ENCODE measurements around the gene PTPRN2. TPM values are rescaled to one million over a fixed set of nuclear protein-coding genes. Genes with fewer than 3 reads are reported as not detected.

The PTPRN2 gene
- total RNA-seq, 1 experiment from 2014 or later, result 2.1 TPM

DNA sequence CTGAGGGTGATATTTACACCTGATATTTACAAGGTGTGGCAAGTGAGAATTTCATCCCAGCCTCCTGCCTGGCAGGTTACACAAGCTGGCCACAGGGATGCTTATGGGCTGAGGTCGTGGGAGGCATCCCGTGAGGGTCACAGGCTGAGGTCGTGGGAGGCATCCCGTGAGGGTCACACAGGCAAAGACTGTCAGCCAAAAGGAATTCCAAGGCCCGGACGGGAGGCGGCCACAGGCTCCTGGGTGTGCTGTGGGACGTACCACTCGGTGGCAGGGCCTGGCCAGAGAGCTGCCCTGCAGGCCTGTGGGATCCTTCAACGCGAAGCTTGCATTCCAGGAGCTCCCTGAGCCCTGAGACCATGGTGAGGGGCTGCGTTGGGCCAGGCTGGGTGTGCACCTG lies 790.3 kb downstream of the PTPRN2 start:
- BruUV-seq (replicated peaks), result no TSS peak
- CTCF ChIA-PET, result no interaction called here
- RAD21 ChIA-PET (ENCODE audit: low non-redundant PET in 1 of 2, low total read pairs in 2 of 2, uncharacterized antibody in 2 of 2, unreplicated experiment in 2 of 2), result no interaction called here
- DNase-seq (ENCODE audit: low read depth, low spot score) (no peak), ATAC-seq (no peak)
- POLR2A ChIA-PET, result no interaction called here
- TF ChIP-seq ELF1 (IDR thresholded peaks at IDR 0.05; ENCODE audit: borderline replicate concordance, low read depth) (no peak), CBX3 (IDR thresholded peaks at IDR 0.05; ENCODE audit: low read depth) (no peak), SRF (IDR thresholded peaks at IDR 0.05; ENCODE audit: low read depth) (no peak), POLR2A (IDR thresholded peaks at IDR 0.05; ENCODE audit: borderline replicate concordance, extremely low read depth, insufficient read depth, insufficient read length) (no peak), FOSL1 (IDR thresholded peaks at IDR 0.05; ENCODE audit: low read depth) (no peak), CEBPB (IDR thresholded peaks at IDR 0.05; ENCODE audit: low read depth) (no peak), SIN3A (IDR thresholded peaks at IDR 0.05; ENCODE audit: low read depth) (no peak), SP1 (IDR thresholded peaks at IDR 0.05; ENCODE audit: low read depth) (no peak), TCF7L2 (IDR thresholded peaks at IDR 0.05; ENCODE audit: borderline replicate concordance, extremely low read depth, insufficient read depth, insufficient read length) (no peak), JUND (IDR thresholded peaks at IDR 0.05) (no peak), RAD21 (IDR thresholded peaks at IDR 0.05; ENCODE audit: low read depth) (no peak), ZNF274 (IDR thresholded peaks at IDR 0.05; ENCODE audit: low read depth, low read length) (no peak), EZH2 (IDR thresholded peaks at IDR 0.05) (no peak), EZH2phosphoT487 (IDR thresholded peaks at IDR 0.05; ENCODE audit: borderline replicate concordance) (no peak), ZFX (IDR thresholded peaks at IDR 0.05) (no peak)
- TF ChIP-seq, protein P1, sequence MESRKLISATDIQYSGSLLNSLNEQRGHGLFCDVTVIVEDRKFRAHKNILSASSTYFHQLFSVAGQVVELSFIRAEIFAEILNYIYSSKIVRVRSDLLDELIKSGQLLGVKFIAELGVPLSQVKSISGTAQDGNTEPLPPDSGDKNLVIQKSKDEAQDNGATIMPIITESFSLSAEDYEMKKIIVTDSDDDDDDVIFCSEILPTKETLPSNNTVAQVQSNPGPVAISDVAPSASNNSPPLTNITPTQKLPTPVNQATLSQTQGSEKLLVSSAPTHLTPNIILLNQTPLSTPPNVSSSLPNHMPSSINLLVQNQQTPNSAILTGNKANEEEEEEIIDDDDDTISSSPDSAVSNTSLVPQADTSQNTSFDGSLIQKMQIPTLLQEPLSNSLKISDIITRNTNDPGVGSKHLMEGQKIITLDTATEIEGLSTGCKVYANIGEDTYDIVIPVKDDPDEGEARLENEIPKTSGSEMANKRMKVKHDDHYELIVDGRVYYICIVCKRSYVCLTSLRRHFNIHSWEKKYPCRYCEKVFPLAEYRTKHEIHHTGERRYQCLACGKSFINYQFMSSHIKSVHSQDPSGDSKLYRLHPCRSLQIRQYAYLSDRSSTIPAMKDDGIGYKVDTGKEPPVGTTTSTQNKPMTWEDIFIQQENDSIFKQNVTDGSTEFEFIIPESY (IDR thresholded peaks at IDR 0.05; ENCODE audit: extremely low read depth, insufficient replicate concordance, low read length), result no peak
- TF ChIP-seq, protein P2, sequence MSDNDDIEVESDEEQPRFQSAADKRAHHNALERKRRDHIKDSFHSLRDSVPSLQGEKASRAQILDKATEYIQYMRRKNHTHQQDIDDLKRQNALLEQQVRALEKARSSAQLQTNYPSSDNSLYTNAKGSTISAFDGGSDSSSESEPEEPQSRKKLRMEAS (IDR thresholded peaks at IDR 0.05), result no peak
- TF ChIP-seq, protein P3, sequence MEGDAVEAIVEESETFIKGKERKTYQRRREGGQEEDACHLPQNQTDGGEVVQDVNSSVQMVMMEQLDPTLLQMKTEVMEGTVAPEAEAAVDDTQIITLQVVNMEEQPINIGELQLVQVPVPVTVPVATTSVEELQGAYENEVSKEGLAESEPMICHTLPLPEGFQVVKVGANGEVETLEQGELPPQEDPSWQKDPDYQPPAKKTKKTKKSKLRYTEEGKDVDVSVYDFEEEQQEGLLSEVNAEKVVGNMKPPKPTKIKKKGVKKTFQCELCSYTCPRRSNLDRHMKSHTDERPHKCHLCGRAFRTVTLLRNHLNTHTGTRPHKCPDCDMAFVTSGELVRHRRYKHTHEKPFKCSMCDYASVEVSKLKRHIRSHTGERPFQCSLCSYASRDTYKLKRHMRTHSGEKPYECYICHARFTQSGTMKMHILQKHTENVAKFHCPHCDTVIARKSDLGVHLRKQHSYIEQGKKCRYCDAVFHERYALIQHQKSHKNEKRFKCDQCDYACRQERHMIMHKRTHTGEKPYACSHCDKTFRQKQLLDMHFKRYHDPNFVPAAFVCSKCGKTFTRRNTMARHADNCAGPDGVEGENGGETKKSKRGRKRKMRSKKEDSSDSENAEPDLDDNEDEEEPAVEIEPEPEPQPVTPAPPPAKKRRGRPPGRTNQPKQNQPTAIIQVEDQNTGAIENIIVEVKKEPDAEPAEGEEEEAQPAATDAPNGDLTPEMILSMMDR (IDR thresholded peaks at IDR 0.05 in 2 of 3, conservative IDR thresholded peaks at IDR 0.05 in 1 of 3; ENCODE audit: borderline replicate concordance in 1 of 3, insufficient read depth in 1 of 3, low read depth in 2 of 3, low read length in 2 of 3), result no peak
- H3K4me1 ChIP-seq (ENCODE audit: control insufficient read depth in 1 of 2, insufficient read depth in 2 of 2, low read length in 2 of 2), result no peaks in the 10 kb centered on the region
- H3K9ac ChIP-seq (ENCODE audit: low read length), result no peak overlapping the region
- H2AFZ ChIP-seq (ENCODE audit: low read depth, low read length, poor library complexity, severe bottlenecking), result no peak overlapping the region
- no peaks in the 10 kb centered on the region for H3K79me2 ChIP-seq (ENCODE audit: insufficient read depth, low read length)
- H3K27me3 ChIP-seq (ENCODE audit: insufficient read depth, low read length), result no peaks in the 10 kb centered on the region
- H3K27ac ChIP-seq (ENCODE audit: low read depth, low read length), result no peak overlapping the region
- H3K9me2 ChIP-seq (ENCODE audit: insufficient read depth), result no peaks in the 10 kb centered on the region
- H3K9me3 ChIP-seq (ENCODE audit: control insufficient read depth in 1 of 2, insufficient read depth in 1 of 2, low read depth in 1 of 2, low read length in 2 of 2), result no peaks in the 10 kb centered on the region
- H3K4me3 ChIP-seq (replicated peaks in 1 of 2; ENCODE audit: low read depth in 1 of 2, low read length in 2 of 2), result no peak overlapping the region
- no peak overlapping the region for H3K4me2 ChIP-seq (ENCODE audit: low read length)
- intact Hi-C loops (cut with micrococcal nuclease), result no loop called here
- no peaks in the 10 kb centered on the region for H3K36me3 ChIP-seq (ENCODE audit: control insufficient read depth in 1 of 2, insufficient read depth in 2 of 2, low read length in 2 of 2)
- no peaks in the 10 kb centered on the region for H4K20me1 ChIP-seq (ENCODE audit: insufficient read depth)
